ENCODE measurements around the gene LEO1. TPM values are rescaled to one million over a fixed set of nuclear protein-coding genes. Genes with fewer than 3 reads are reported as not detected.

LEO1 gene
- total and polyA plus RNA-seq, 4 donors: 11.3 to 23.3 (median 13.9) TPM

- Histone ChIP-seq H3K9ac (ENCODE audit: low read depth in 1 of 2, low read length in 2 of 2) (no peak overlapping the region), H3K27ac (ENCODE audit: low read depth in 1 of 2, low read length in 2 of 2) (no peak overlapping the region), H3K4me1 (ENCODE audit: control insufficient read depth in 4 of 4, insufficient read depth in 4 of 4, low read length in 3 of 4) (peaks cover 0 to 2% (median 0%) of the 10 kb centered on the region in 4 donors), H3K27me3 (ENCODE audit: control insufficient read depth in 4 of 4, insufficient read depth in 4 of 4, low read length in 3 of 4) (no peaks in the 10 kb centered on the region), H3K36me3 (ENCODE audit: control insufficient read depth in 4 of 4, insufficient read depth in 3 of 4, low read depth in 1 of 4, low read length in 3 of 4) (peaks cover 4 to 15% (median 11%) of the 10 kb centered on the region in 4 donors), H3K4me3 (ENCODE audit: low read depth in 1 of 3, low read length in 3 of 3) (no peak overlapping the region), H3K9me3 (ENCODE audit: control insufficient read depth in 4 of 4, low read length in 3 of 4) (no peaks in the 10 kb centered on the region)
- no peak for DNase-seq (ENCODE audit: low spot score)
- 94% methylated on average over 2 of the region's 2 CpGs for WGBS
- no peak for TF ChIP-seq YY1 (IDR thresholded peaks at IDR 0.05)
- TF ChIP-seq ZBTB33 (IDR thresholded peaks at IDR 0.05): no peak
- TF ChIP-seq ATF3 (IDR thresholded peaks at IDR 0.05): no peak
- TF ChIP-seq, protein P1, sequence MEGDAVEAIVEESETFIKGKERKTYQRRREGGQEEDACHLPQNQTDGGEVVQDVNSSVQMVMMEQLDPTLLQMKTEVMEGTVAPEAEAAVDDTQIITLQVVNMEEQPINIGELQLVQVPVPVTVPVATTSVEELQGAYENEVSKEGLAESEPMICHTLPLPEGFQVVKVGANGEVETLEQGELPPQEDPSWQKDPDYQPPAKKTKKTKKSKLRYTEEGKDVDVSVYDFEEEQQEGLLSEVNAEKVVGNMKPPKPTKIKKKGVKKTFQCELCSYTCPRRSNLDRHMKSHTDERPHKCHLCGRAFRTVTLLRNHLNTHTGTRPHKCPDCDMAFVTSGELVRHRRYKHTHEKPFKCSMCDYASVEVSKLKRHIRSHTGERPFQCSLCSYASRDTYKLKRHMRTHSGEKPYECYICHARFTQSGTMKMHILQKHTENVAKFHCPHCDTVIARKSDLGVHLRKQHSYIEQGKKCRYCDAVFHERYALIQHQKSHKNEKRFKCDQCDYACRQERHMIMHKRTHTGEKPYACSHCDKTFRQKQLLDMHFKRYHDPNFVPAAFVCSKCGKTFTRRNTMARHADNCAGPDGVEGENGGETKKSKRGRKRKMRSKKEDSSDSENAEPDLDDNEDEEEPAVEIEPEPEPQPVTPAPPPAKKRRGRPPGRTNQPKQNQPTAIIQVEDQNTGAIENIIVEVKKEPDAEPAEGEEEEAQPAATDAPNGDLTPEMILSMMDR (IDR thresholded peaks at IDR 0.05; ENCODE audit: low read depth, low read length, missing input control): peak; percentile 2
- TF ChIP-seq TAF1 (conservative IDR thresholded peaks at IDR 0.05): no peak
- TF ChIP-seq HNF4A (conservative IDR thresholded peaks at IDR 0.05): no peak
- no peak for TF ChIP-seq EGR1 (IDR thresholded peaks at IDR 0.05; ENCODE audit: low read depth in 2 of 2)
- no peak for TF ChIP-seq SP1 (IDR thresholded peaks at IDR 0.05)
- TF ChIP-seq, protein P2, sequence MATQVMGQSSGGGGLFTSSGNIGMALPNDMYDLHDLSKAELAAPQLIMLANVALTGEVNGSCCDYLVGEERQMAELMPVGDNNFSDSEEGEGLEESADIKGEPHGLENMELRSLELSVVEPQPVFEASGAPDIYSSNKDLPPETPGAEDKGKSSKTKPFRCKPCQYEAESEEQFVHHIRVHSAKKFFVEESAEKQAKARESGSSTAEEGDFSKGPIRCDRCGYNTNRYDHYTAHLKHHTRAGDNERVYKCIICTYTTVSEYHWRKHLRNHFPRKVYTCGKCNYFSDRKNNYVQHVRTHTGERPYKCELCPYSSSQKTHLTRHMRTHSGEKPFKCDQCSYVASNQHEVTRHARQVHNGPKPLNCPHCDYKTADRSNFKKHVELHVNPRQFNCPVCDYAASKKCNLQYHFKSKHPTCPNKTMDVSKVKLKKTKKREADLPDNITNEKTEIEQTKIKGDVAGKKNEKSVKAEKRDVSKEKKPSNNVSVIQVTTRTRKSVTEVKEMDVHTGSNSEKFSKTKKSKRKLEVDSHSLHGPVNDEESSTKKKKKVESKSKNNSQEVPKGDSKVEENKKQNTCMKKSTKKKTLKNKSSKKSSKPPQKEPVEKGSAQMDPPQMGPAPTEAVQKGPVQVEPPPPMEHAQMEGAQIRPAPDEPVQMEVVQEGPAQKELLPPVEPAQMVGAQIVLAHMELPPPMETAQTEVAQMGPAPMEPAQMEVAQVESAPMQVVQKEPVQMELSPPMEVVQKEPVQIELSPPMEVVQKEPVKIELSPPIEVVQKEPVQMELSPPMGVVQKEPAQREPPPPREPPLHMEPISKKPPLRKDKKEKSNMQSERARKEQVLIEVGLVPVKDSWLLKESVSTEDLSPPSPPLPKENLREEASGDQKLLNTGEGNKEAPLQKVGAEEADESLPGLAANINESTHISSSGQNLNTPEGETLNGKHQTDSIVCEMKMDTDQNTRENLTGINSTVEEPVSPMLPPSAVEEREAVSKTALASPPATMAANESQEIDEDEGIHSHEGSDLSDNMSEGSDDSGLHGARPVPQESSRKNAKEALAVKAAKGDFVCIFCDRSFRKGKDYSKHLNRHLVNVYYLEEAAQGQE (IDR thresholded peaks at IDR 0.05): no peak
- TF ChIP-seq HNF4G (IDR thresholded peaks at IDR 0.05): no peak
- no peak for TF ChIP-seq GABPA (IDR thresholded peaks at IDR 0.05 in 1 of 2, conservative IDR thresholded peaks at IDR 0.05 in 1 of 2)
- TF ChIP-seq, protein P3, sequence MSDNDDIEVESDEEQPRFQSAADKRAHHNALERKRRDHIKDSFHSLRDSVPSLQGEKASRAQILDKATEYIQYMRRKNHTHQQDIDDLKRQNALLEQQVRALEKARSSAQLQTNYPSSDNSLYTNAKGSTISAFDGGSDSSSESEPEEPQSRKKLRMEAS (IDR thresholded peaks at IDR 0.05): no peak
- peak in 1 of 2 donors; percentile 46 for TF ChIP-seq RAD21 (IDR thresholded peaks at IDR 0.05)
- TF ChIP-seq FOXA2 (IDR thresholded peaks at IDR 0.05): no peak
Observed at GRCh38 chr15:51917493-51917892, 54.1 kb downstream of the LEO1 start.

DNA sequence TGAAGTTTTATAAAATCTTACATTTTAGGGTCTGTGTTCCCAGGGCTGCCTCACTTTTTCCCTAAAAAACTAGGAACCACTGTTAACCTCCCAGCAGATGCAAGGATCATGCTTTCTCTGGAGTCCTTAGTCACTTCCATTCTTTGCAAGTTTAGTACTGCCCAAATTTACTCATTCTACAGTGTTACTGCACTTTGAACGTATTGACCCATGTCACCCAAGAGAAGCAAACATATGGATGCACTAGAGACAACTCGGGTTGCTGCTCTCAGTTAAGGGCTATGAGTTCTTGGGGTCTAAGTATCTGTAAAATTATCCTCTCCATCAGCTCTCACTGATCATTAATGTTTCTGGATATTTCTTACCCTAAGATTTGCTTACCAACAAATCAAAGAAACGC is 59.0 kb downstream of the LEO1 start:
- H3K4me1 ChIP-seq (ENCODE audit: control insufficient read depth in 4 of 4, insufficient read depth in 4 of 4, low read length in 3 of 4): peaks cover 3 to 22% (median 7%) of the 10 kb centered on the region in 4 donors
- TF ChIP-seq HNF4A (conservative IDR thresholded peaks at IDR 0.05): peak; percentile 30 to 52
- no peak for TF ChIP-seq TAF1 (conservative IDR thresholded peaks at IDR 0.05)
- TF ChIP-seq, protein P1 (IDR thresholded peaks at IDR 0.05; ENCODE audit: low read depth, low read length, missing input control): no peak
- no peaks in the 10 kb centered on the region for H3K9me3 ChIP-seq (ENCODE audit: control insufficient read depth in 4 of 4, low read length in 3 of 4)
- peaks cover 0 to 7% (median 3%) of the 10 kb centered on the region in 4 donors for H3K36me3 ChIP-seq (ENCODE audit: control insufficient read depth in 4 of 4, insufficient read depth in 3 of 4, low read depth in 1 of 4, low read length in 3 of 4)
- no peak overlapping the region for H3K27ac ChIP-seq (ENCODE audit: low read depth in 1 of 2, low read length in 2 of 2)
- H3K4me3 ChIP-seq (ENCODE audit: low read depth in 1 of 3, low read length in 3 of 3): no peak overlapping the region
- WGBS: 59% methylated on average over 3 of the region's 3 CpGs
- DNase-seq (ENCODE audit: low spot score): no peak
- no peak overlapping the region for H3K9ac ChIP-seq (ENCODE audit: low read depth in 1 of 2, low read length in 2 of 2)
- no peaks in the 10 kb centered on the region for H3K27me3 ChIP-seq (ENCODE audit: control insufficient read depth in 4 of 4, insufficient read depth in 4 of 4, low read length in 3 of 4)

All from liver (tissue), 9 donors.